ENCODE results near the gene ABCA13.

Gene ABCA13

DNA sequence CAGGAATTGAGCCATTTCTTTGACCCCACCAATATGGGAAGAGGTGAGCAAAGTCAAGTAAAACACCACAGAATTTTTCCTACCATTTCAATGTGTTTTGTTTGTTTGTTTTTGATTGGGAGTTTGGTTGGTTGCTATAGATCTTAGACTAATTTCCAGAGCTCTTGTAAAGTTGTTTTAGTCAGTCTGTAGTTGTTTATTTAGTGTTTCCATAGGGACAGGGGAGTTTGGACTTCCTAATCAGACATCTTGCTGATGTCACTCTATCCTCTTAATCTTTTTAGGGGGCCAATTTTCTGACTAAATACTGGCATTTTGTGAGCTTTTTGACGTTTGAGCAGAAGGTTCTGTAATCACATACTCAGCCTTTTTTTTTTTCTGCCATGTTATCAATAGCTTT is 266.9 kb downstream of the ABCA13 start:
- no peak for DNase-seq (ENCODE audit: low spot score)

DNA sequence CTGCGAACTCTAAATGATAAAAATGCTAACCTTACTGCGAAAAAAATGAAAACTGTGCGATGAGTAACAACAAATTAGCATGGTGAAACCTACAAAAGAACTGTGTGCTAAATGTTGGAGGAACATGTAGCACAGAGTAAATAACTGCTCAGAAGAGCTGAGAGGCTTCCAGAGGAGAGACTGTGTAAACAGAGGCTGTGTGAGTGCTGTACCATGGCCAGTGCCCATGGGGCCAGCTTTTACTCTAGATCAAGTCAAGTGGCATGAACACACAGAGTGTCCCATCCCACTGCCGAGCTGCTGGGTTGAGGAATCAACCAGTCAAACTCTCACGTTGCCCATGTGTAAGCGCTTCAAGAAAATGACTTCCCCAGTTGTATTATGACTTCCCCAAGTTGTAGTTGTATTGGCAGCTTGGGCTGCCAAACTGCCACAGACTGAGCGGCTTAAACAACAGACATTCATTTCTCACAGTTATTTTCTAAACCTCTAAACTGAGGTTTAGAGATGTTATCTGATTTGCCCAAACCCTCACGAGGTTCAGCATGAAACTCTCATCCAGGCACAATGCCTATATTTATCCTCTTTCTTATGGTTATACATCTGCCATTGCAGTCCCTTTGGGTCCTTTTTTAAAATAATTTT is 270.7 kb downstream of the ABCA13 start:
- DNase-seq (ENCODE audit: low spot score), result no peak

GRCh38 chr7:48443051-48443450 is 271.8 kb downstream of the ABCA13 start:
- DNase-seq (ENCODE audit: low spot score), result no peak

DNA sequence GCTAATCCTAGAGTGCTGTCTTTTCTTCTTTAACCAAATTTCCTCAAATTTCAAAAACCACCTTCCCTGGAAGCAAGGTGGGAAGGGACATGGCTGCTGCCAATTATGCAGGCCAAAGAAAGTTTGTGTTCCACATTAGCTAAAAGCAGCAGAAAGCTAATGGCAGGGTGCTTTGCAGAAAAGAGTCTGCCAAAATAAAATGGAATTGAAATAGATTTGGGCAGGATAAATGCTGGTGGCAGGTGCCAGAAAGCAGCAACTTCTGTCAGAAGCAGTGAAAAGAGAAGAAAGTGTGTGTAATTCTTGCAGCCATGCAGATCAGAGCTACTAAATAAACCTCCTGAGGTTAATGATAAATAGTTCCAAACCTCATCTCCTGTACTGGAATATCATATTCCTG is 275.5 kb downstream of the ABCA13 start:
- DNase-seq (ENCODE audit: low spot score), result no peak

- DNase-seq (ENCODE audit: low spot score), result no peak
These were observed 281.0 kb downstream of the ABCA13 start for GRCh38 chr7:48452218-48452617.

DNA sequence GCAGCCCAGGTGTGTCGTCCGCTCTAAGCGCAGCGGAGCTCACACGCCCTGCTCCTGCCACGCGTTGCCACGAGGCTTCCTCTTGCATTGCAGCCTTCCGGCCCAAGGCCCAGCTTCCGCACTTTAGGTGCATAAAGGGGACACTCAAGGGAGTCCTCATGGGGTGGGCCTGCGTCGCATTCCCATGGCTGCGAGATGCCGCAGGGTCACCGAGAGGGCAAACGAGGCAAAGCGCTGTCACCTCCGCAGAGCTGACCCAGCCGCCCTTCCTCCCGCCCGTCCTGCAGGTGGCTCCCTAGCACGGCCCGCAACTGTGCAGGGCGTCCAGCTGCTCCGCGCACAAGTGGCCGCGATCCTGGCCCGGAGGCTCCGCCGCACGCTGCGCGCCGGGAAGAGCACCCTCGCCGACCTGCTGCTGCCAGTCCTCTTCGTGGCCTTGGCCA is 283.5 kb downstream of the ABCA13 start:
- DNase-seq (ENCODE audit: low spot score), result no peak

GRCh38 chr7:48455363-48455762 is 284.1 kb downstream of the ABCA13 start:
- no peak for DNase-seq (ENCODE audit: low spot score)

- no peak for DNase-seq (ENCODE audit: low spot score)
These were observed 287.7 kb downstream of the ABCA13 start for GRCh38 chr7:48458701-48459524.

DNA sequence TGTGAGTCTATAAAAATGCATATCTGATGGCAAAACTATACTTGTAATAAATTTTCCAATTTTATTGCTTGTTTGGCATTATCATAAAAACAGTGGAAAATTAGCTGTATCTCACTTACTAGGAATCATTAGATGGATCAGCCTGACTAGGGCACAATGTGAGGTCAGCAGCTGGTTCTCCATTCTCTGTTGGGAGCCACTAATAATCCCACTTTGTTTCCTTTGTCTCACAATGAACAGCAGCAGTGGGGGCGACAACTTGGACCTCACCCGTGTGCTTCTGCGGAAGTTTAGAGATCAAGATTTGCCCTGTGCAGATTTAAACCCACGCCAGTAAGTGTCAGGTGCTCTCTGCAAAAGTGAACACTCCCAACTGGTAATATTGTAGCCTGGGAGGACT is 295.5 kb downstream of the ABCA13 start:
- DNase-seq (ENCODE audit: low spot score), result no peak

- no peak for DNase-seq (ENCODE audit: low spot score)
These were observed 299.9 kb downstream of the ABCA13 start for GRCh38 chr7:48471196-48471595.

DNA sequence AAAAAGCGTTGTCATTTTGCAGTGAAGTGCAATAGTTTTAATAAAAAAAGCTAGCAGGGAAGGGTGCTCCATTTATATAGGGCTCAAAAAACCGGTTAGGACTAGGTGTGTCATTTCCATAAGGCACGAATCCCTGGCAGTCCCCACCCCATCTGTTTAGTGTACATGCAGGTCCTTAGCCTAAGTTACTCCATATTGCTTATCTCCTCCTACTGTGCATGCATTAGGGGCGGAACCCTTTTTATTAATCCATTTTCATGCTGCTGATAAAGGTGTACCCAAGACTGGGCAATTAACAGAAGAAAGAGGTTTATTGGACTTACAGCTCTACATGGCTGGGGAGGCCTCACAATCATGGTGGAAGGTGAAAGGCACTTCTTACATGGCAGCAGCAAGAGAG is 301.4 kb downstream of the ABCA13 start:
- no peak for DNase-seq (ENCODE audit: low spot score)

DNA sequence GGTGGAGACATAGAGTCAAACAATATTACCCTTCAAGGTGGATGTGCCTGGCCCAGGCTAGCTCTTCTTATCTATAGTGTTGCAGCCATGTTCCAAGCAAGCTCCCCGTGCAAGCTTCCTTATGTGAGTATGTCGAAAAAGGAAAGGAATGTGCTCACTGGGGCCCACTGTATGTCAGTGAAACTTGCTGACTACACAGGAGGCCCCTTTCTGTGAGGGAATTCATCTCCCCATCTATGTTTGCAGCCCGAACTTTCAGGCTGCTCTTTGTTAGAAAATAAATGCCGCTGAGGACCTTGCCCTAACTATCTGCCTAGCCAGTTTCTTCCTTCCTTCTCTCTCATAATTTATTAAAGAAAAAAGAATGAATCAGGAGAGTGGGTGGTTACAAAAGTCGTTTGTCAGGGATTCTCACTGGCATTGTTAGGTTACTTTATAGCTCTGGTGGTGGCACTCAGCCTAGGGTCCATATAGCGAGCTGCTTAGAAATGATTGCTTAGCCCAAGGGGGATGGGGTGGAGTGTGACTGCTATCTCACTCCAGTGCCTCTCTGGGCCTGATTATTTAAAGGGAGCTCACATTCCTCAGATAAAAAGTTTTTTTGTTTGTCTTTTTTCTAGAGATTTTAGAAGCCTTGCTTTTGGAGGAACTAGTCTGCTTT is 302.1 kb downstream of the ABCA13 start:
- no peak for DNase-seq (ENCODE audit: low spot score)

GRCh38 chr7:48481235-48481634 is 310.0 kb downstream of the ABCA13 start:
- no peak for DNase-seq (ENCODE audit: low spot score)

DNA sequence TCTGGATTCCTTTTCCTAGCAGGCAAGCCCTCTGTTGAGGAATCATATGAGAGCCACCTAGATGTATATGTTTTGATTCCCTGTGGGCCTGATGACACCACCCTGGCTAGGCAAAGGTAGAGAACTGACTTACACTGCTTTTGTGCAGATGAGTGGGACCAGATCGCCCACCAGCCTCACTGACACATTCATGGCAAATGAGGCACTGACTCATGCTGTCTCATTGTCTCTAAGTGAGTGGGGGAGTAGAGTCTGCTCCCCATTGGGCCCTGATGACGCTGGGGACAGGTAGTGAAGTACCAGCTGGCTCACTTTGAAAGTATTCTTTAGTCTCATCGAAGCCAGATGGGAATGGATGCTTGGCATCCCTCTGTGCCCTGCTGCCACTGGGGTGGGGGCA is 326.3 kb downstream of the ABCA13 start:
- no peak for DNase-seq (ENCODE audit: low spot score)

DNA sequence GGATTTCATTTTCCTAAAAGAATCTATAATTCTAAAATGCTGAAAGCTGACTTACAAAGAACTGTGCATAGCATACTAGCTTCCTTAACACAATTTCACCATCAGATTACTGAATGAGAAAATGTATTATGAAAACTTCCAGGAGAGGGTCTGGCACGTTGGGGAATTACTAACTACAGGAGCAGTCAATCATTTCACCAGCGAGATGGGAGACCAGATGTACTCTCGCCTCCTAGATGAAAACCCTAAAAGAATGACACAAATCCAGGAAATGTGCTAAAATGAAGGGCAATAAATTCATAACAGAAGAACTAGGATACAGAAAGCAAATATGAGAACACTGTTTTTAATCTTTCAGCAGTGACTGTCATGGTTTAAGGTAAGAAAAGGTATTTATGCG is 330.8 kb downstream of the ABCA13 start:
- DNase-seq (ENCODE audit: low spot score), result no peak

GRCh38 chr7:48505051-48505450 is 333.8 kb downstream of the ABCA13 start:
- no peak for DNase-seq (ENCODE audit: low spot score)

DNA sequence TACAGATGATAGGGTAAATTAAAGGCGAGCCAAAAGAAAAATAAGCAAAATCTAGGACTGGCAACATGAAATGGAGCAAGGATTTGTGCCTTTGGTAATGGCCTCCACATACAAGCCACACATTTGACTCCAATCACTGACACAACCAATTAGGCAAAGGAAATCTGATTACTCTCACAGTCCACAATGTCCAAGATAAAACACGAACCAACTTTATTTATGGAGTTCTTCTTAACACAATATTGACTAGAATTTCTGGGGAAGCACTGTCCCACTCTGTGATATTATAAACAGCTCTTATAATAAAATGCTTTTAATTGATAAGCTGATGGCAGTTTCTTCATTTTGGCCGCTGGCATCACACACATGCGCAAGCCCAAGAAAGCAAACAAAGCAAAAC is 334.2 kb downstream of the ABCA13 start:
- DNase-seq (ENCODE audit: low spot score), result no peak

DNA sequence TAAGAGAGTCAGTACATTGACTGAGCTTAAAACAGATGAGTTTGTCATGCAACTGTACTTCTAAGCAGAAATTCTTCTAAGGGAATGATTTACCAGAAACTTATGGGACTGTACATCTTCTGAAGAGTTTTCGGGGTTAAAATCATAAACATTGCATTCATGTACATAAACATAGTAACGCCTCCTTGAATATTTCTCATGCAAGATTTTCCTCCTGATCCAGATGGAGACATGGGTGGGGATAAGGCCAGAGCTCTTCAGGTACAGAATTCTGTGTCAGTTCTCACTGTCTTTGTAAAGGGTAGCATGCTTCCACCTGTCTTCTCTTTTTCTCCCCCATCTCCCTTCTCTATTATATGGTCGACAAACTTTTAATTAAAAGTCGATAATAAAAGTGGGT is 335.3 kb downstream of the ABCA13 start:
- no peak for DNase-seq (ENCODE audit: low spot score)

GRCh38 chr7:48511080-48511479 is 339.8 kb downstream of the ABCA13 start:
- DNase-seq (ENCODE audit: low spot score), result no peak

GRCh38 chr7:48512892-48513291 is 341.6 kb downstream of the ABCA13 start:
- DNase-seq (ENCODE audit: low spot score), result no peak

DNA sequence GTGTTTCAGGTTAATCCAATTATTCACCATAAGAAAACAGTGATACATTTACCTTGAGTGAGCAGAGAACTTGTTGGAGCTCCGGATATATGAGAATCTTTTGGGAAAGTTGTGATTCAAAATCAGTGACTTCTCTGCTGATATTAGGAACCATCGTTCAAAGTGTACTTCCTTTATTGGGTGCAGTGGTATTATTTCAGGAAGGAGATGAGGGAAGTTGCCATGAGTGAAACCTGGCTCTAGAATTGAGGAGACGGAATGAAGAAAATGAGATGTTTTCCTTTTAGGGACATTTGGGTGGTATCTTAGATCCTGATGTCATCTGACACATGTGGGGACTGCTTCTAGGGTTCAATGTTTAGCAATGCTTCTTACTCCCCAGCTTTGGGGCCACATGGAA is 343.9 kb downstream of the ABCA13 start:
- no peak for DNase-seq (ENCODE audit: low spot score)

DNA sequence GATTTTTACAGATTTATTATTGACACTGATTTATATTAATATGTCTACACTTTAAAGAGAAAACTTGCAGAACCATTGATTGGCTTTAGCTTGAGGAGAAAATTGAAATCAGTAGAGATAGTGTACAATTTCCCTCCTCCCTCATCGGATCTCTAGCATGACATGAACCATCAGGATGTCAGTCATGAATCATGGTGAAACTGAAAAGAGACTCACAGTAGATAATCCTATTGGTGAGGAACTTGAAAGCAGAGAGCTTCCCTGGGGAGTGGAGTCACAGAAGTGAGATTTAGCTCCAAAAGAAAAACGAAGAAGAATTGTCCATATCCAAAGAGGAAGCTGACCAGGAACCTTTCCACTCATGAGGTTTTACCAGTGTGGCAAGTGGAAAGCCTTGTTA is 346.8 kb downstream of the ABCA13 start:
- DNase-seq (ENCODE audit: low spot score), result no peak

GRCh38 chr7:48522692-48523091 is 351.4 kb downstream of the ABCA13 start:
- no peak for DNase-seq (ENCODE audit: low spot score)

Data from CD4-positive, alpha-beta T cell treated with Interleukin-2 at 100 ng/mL for 4 hours (primary cell).